ENCODE results near the gene MEIKIN.

MEIKIN gene

GRCh38 chr5:131945551-131946168 is at the start of gene MEIKIN:
TSS of gene MEIKIN (minus strand) at chr5:131945663. CDS start at chr5:131945505, 158 bp downstream.
- no peak for DNase-seq

- no peak for DNase-seq
These were observed 49.2 kb upstream of the MEIKIN start for GRCh38 chr5:131994533-131995226.

GRCh38 chr5:131994090-131994489 is 48.6 kb upstream of the MEIKIN start:
- DNase-seq, result no peak

- no peak for DNase-seq
These were observed 48.2 kb upstream of the MEIKIN start for GRCh38 chr5:131993676-131994075.

GRCh38 chr5:131992370-131992769 is 46.9 kb upstream of the MEIKIN start:
- no peak for DNase-seq

- DNase-seq, result no peak
These were observed 46.3 kb upstream of the MEIKIN start for GRCh38 chr5:131991593-131992324.

GRCh38 chr5:131990716-131991115 is 45.3 kb upstream of the MEIKIN start:
- no peak for DNase-seq

- DNase-seq, result no peak
These were observed 43.1 kb upstream of the MEIKIN start for GRCh38 chr5:131988601-131989000.

GRCh38 chr5:131987251-131987650 is 41.8 kb upstream of the MEIKIN start:
- no peak for DNase-seq

GRCh38 chr5:131986161-131986912 is 40.9 kb upstream of the MEIKIN start:
- DNase-seq, result no peak

- no peak for DNase-seq
These were observed 39.6 kb upstream of the MEIKIN start for GRCh38 chr5:131984956-131985665.

GRCh38 chr5:131983244-131983771 is 37.8 kb upstream of the MEIKIN start:
- DNase-seq, result no peak

GRCh38 chr5:131981516-131981915 is 36.1 kb upstream of the MEIKIN start:
- DNase-seq, result no peak

- DNase-seq, result no peak
These were observed 35.2 kb upstream of the MEIKIN start for GRCh38 chr5:131980696-131981095.

- no peak for DNase-seq
These were observed 34.4 kb upstream of the MEIKIN start for GRCh38 chr5:131979816-131980215.

GRCh38 chr5:131977212-131977604 is 31.7 kb upstream of the MEIKIN start:
- no peak for DNase-seq

- no peak for DNase-seq
These were observed 31.1 kb upstream of the MEIKIN start for GRCh38 chr5:131976414-131977211.

- DNase-seq, result no peak
These were observed 29.7 kb upstream of the MEIKIN start for GRCh38 chr5:131974956-131975726.

GRCh38 chr5:131974622-131974955 is 29.1 kb upstream of the MEIKIN start:
- no peak for DNase-seq

GRCh38 chr5:131974016-131974415 is 28.6 kb upstream of the MEIKIN start:
- DNase-seq, result no peak
